ENCODE measurements around the gene SPACA5.
"Not testable (repeated sequence)": the region's sequence is repeated elsewhere in the genome, so short reads cannot be mapped to it uniquely, and the experiment has no call there.

SPACA5 gene

GRCh38 chrX:48009445-48009960, 2.7 kb downstream of the SPACA5 start:
- not testable (repeated sequence) for H2AK5ac ChIP-seq (ENCODE audit: low read depth, low read length); H2AFZ ChIP-seq (ENCODE audit: low read length); H3K9ac ChIP-seq (ENCODE audit: low read depth, low read length, poor library complexity); H3K18ac ChIP-seq (ENCODE audit: low read length); DNase-seq (ENCODE audit: low spot score); H2BK12ac ChIP-seq (ENCODE audit: low read length); H3K4ac ChIP-seq (ENCODE audit: low read length); H3K36me3 ChIP-seq (replicated peaks in 1 of 2; ENCODE audit: control insufficient read depth in 2 of 2, insufficient read depth in 2 of 2, low read length in 2 of 2); H2BK120ac ChIP-seq (ENCODE audit: low read depth, low read length); H2BK15ac ChIP-seq (ENCODE audit: low read length); H3K9me3 ChIP-seq (replicated peaks in 1 of 2; ENCODE audit: control insufficient read depth in 2 of 2, insufficient read depth in 1 of 2, low read depth in 1 of 2, low read length in 2 of 2); H4K91ac ChIP-seq (ENCODE audit: low read depth, low read length, poor library complexity); H3K79me1 ChIP-seq (ENCODE audit: low read depth, low read length); H3K4me3 ChIP-seq (ENCODE audit: low read length in 2 of 2); H3K23ac ChIP-seq (ENCODE audit: low read depth, low read length, poor library complexity); H4K8ac ChIP-seq (ENCODE audit: low read depth, low read length); H3K14ac ChIP-seq (ENCODE audit: low read length); H3K27ac ChIP-seq (replicated peaks; ENCODE audit: low read length); H3K27me3 ChIP-seq (ENCODE audit: control insufficient read depth in 3 of 3, insufficient read depth in 3 of 3, low read depth in 1 of 3, low read length in 3 of 3); H3K4me1 ChIP-seq (ENCODE audit: control insufficient read depth in 2 of 2, insufficient read depth in 1 of 2, low read depth in 1 of 2, low read length in 2 of 2); H2BK5ac ChIP-seq (ENCODE audit: low read length); H3K4me2 ChIP-seq (ENCODE audit: insufficient read depth, low read length, poor library complexity, severe bottlenecking)
- WGBS, 2 donors (ENCODE audit: extremely low coverage in 2 of 2, insufficient read length in 2 of 2, insufficient replicate concordance in 1 of 2) = no CpG with 5 or more reads among the region's 2 CpGs

- H2BK120ac ChIP-seq (ENCODE audit: low read depth, low read length); H3K27ac ChIP-seq (replicated peaks; ENCODE audit: low read length); H3K79me1 ChIP-seq (ENCODE audit: low read depth, low read length); H2AFZ ChIP-seq (ENCODE audit: low read length); H3K14ac ChIP-seq (ENCODE audit: low read length); H4K91ac ChIP-seq (ENCODE audit: low read depth, low read length, poor library complexity); DNase-seq (ENCODE audit: low spot score); H3K36me3 ChIP-seq (replicated peaks in 1 of 2; ENCODE audit: control insufficient read depth in 2 of 2, insufficient read depth in 2 of 2, low read length in 2 of 2); H2BK12ac ChIP-seq (ENCODE audit: low read length); H3K4me2 ChIP-seq (ENCODE audit: insufficient read depth, low read length, poor library complexity, severe bottlenecking); H4K8ac ChIP-seq (ENCODE audit: low read depth, low read length); H2AK5ac ChIP-seq (ENCODE audit: low read depth, low read length); H3K9me3 ChIP-seq (replicated peaks in 1 of 2; ENCODE audit: control insufficient read depth in 2 of 2, insufficient read depth in 1 of 2, low read depth in 1 of 2, low read length in 2 of 2); H3K18ac ChIP-seq (ENCODE audit: low read length); H2BK15ac ChIP-seq (ENCODE audit: low read length); H3K4me1 ChIP-seq (ENCODE audit: control insufficient read depth in 2 of 2, insufficient read depth in 1 of 2, low read depth in 1 of 2, low read length in 2 of 2); H3K4ac ChIP-seq (ENCODE audit: low read length); H2BK5ac ChIP-seq (ENCODE audit: low read length); H3K9ac ChIP-seq (ENCODE audit: low read depth, low read length, poor library complexity); H3K4me3 ChIP-seq (ENCODE audit: low read length in 2 of 2); H3K23ac ChIP-seq (ENCODE audit: low read depth, low read length, poor library complexity); H3K27me3 ChIP-seq (ENCODE audit: control insufficient read depth in 3 of 3, insufficient read depth in 3 of 3, low read depth in 1 of 3, low read length in 3 of 3): not testable (repeated sequence)
- no CpG with 5 or more reads among the region's 46 CpGs for whole genome bisulfite sequencing, 2 donors (ENCODE audit: extremely low coverage in 2 of 2, insufficient read length in 2 of 2, insufficient replicate concordance in 1 of 2)
These were observed 10.0 kb downstream of the SPACA5 start for GRCh38 chrX:48016583-48017310.

DNA sequence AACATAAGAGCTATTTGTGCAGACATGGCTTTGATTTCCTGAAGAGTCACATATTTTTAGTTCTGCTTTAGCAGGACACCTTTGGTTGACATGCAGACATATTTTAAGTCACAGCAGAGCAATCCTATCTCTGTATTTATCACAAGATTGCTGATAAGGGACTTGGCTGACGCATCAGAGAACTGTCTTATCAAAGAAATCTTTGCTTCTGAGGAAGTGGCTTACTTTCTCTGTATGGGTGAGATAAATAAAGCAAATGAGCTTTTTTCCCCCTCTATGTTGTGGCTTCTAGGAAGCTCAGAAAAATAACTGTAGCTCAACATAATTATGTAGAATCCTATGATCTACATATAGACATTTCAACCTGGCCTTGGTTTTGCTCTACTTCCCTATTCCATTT, 13.1 kb downstream of the SPACA5 start:
- not testable (repeated sequence) for H3K36me3 ChIP-seq (replicated peaks in 1 of 2; ENCODE audit: control insufficient read depth in 2 of 2, insufficient read depth in 2 of 2, low read length in 2 of 2); H3K27me3 ChIP-seq (ENCODE audit: control insufficient read depth in 3 of 3, insufficient read depth in 3 of 3, low read depth in 1 of 3, low read length in 3 of 3); H2BK120ac ChIP-seq (ENCODE audit: low read depth, low read length); H2BK5ac ChIP-seq (ENCODE audit: low read length); H3K9me3 ChIP-seq (replicated peaks in 1 of 2; ENCODE audit: control insufficient read depth in 2 of 2, insufficient read depth in 1 of 2, low read depth in 1 of 2, low read length in 2 of 2); H3K79me1 ChIP-seq (ENCODE audit: low read depth, low read length); H3K4ac ChIP-seq (ENCODE audit: low read length); H3K4me1 ChIP-seq (ENCODE audit: control insufficient read depth in 2 of 2, insufficient read depth in 1 of 2, low read depth in 1 of 2, low read length in 2 of 2); H2BK12ac ChIP-seq (ENCODE audit: low read length); H4K91ac ChIP-seq (ENCODE audit: low read depth, low read length, poor library complexity); H3K23ac ChIP-seq (ENCODE audit: low read depth, low read length, poor library complexity); DNase-seq (ENCODE audit: low spot score); H2BK15ac ChIP-seq (ENCODE audit: low read length); H4K8ac ChIP-seq (ENCODE audit: low read depth, low read length); H2AFZ ChIP-seq (ENCODE audit: low read length); H3K4me3 ChIP-seq (ENCODE audit: low read length in 2 of 2); H3K14ac ChIP-seq (ENCODE audit: low read length); H3K9ac ChIP-seq (ENCODE audit: low read depth, low read length, poor library complexity); H3K27ac ChIP-seq (replicated peaks; ENCODE audit: low read length); H2AK5ac ChIP-seq (ENCODE audit: low read depth, low read length); H3K18ac ChIP-seq (ENCODE audit: low read length); H3K4me2 ChIP-seq (ENCODE audit: insufficient read depth, low read length, poor library complexity, severe bottlenecking)
- WGBS, 2 donors (ENCODE audit: extremely low coverage in 2 of 2, insufficient read length in 2 of 2, insufficient replicate concordance in 1 of 2) = no CpG with 5 or more reads among the region's 1 CpG

DNA sequence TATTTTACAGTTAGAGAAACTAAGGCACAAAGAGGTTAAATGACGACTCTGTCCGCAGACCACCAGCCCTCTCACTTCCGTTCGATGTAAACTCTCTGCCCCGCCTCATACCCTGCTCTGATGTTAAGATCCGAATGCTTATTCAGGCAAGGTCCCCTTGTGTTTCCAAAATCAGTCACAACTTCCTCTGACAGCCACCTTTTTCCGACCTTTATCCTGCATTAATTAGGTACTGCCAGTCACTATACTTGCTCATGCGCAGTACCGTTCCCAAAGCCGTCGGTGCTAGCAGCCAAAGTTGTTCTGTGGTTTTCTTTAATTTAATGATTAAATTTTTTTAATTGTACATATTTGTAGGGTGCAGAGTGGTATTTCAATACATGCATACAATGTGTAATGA, 13.7 kb downstream of the SPACA5 start:
- H2BK5ac ChIP-seq (ENCODE audit: low read length); H3K9ac ChIP-seq (ENCODE audit: low read depth, low read length, poor library complexity); H3K79me1 ChIP-seq (ENCODE audit: low read depth, low read length); H3K4me3 ChIP-seq (ENCODE audit: low read length in 2 of 2); H3K4me1 ChIP-seq (ENCODE audit: control insufficient read depth in 2 of 2, insufficient read depth in 1 of 2, low read depth in 1 of 2, low read length in 2 of 2); H3K4ac ChIP-seq (ENCODE audit: low read length); H3K23ac ChIP-seq (ENCODE audit: low read depth, low read length, poor library complexity); H3K36me3 ChIP-seq (replicated peaks in 1 of 2; ENCODE audit: control insufficient read depth in 2 of 2, insufficient read depth in 2 of 2, low read length in 2 of 2); H3K27me3 ChIP-seq (ENCODE audit: control insufficient read depth in 3 of 3, insufficient read depth in 3 of 3, low read depth in 1 of 3, low read length in 3 of 3); H3K18ac ChIP-seq (ENCODE audit: low read length); H3K4me2 ChIP-seq (ENCODE audit: insufficient read depth, low read length, poor library complexity, severe bottlenecking); H2BK15ac ChIP-seq (ENCODE audit: low read length); H4K8ac ChIP-seq (ENCODE audit: low read depth, low read length); H3K14ac ChIP-seq (ENCODE audit: low read length); DNase-seq (ENCODE audit: low spot score); H2AK5ac ChIP-seq (ENCODE audit: low read depth, low read length); H3K27ac ChIP-seq (replicated peaks; ENCODE audit: low read length); H2BK12ac ChIP-seq (ENCODE audit: low read length); H4K91ac ChIP-seq (ENCODE audit: low read depth, low read length, poor library complexity); H3K9me3 ChIP-seq (replicated peaks in 1 of 2; ENCODE audit: control insufficient read depth in 2 of 2, insufficient read depth in 1 of 2, low read depth in 1 of 2, low read length in 2 of 2); H2BK120ac ChIP-seq (ENCODE audit: low read depth, low read length): not testable (repeated sequence)
- peak overlapping the region; percentile 88 for H2AFZ ChIP-seq (ENCODE audit: low read length)
- no CpG with 5 or more reads among the region's 11 CpGs for WGBS, 2 donors (ENCODE audit: extremely low coverage in 2 of 2, insufficient read length in 2 of 2, insufficient replicate concordance in 1 of 2)

All from neuronal stem cell (in vitro differentiated cells).